NCI-H2029 treated with DMSO at 0.1 percent for 48 hours (cell line): ENCODE data around the gene CDK5R2.

ENCODE experiments used
- DNase-seq: peaks from one replicate; lab custom pipeline; 2025; lab: John Stamatoyannopoulos, UW

Gene CDK5R2

GRCh38 chr2:218962859-218963492, 3.5 kb downstream of the CDK5R2 start:
- peak; percentile 90 for DNase-seq

GRCh38 chr2:218963601-218964000, 4.1 kb downstream of the CDK5R2 start:
- DNase-seq: no peak

- no peak for DNase-seq
These were observed 4.7 kb downstream of the CDK5R2 start for GRCh38 chr2:218964041-218964771.

DNA sequence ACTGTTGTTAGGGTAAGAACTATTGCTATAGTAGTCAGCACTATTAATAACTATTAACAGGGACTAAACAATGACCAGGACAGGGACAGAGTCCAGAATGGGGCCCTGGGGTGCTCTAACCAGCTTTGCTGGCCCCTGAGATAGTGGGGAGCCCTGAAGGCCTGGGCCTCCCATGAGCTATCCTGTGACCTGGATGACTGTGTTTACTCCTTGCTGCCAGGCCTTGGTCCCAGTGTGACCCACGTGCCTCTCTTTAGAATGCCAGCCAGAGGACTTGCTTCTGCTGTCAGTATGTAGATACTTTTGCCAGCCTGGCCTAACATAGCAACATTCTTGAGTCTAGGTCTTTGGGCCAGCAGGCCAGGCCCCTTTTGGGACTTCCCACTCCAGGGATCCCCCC, 11.4 kb downstream of the CDK5R2 start:
- DNase-seq: no peak

DNA sequence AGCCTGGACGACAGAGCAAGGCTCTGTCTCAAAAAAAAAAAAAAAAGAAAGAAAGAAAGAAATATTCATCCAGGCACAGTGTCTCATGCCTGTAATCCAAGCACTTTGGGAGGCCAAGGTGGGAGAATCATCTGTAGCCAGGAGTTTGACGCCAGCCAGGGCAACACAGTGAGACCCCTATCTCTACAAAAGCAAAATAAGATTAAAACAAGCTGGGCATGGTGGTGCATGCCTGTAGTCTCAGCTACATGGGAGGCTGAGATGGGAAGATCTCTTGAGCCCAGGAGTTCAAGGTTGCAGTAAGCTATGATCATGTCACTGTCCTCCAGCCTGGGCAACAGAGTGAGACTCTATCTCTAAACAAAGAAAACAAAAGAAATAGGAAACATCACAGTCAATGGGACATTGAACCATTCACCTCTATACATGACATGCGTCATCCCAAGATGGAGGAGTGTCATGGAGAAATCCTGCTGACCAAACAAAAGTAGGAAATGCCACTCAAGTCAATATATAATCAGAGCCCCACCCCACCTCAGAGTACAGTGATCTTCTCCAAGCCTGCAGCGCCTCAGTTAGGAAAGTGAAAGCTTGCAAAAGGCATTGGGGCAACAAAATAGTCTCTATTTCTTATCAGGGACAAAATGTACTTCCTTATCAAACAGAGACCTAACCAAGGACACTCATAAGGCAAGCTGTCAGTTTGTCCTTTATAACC, 15.8 kb downstream of the CDK5R2 start:
- no peak for DNase-seq

DNA sequence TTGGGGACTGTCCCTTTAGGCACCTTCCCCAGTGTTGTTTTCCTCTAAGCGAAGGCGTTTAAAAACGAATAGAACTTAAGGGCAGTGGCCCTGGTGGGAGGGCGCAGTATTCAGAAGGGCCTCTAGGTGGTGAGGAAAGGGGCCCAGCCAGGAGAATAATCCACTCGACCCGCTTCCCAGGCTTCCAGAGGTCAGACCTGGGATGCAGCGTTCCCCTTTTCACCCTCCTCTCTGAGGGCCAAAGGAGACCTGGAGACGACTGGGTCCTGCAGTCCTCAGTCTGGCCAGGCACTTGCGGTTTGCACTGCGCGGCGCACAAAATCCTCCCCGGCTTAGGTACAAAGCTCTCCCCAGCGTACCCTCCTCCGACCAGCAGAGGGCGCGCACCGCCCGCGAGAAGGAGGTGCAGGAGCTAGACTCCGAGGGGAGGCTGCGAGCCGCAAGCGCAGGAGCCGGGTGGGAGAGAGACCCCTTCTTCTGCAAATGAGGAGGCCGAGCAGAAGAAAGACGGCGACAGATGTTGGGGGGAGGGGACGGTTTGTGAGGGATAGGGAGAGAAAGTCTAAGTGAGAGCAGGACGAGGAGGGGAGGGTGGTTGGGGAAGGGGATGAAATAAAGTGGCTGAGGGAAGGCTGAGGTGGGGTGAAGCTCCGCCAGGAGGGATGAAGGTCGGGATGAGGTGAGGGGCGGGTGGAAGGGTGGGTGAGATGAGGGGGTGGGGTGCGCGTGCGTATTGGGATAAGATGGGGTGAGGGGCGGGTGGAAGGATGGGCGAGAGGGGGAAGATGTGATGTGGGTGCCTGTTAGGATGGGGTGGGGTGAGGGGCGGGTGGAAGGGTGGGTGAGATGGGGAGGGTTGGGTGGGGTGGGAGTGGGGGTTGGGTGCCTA, 20.6 kb downstream of the CDK5R2 start:
- peak; percentile 62 for DNase-seq

GRCh38 chr2:218980735-218981389, 21.4 kb downstream of the CDK5R2 start:
- no peak for DNase-seq

DNA sequence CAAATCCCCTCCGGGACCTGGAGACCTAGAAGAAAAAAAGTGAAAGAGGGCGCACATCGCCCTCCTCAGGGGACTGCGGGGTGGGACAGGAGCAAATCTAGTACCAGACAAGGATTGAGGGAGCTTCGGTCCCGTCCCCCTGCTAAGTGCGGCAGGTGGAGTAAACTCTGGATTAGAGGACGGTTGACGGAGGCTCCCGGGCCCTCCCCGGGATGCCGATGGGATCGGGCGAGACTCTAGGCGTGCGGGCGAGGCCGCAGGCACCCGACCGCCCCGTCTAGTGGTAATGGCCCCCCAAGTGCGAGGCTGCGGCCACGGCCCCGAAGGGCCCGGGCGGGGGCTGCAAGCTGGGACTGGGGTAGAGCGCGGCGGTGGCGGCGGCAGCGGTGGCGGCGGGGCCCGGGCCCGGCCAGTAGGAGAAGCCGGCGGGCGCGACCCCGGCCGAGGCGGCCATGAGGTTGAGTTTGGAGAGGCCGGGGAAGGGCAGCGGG, 22.0 kb downstream of the CDK5R2 start:
- DNase-seq: no peak

GRCh38 chr2:218981881-218982585, 22.6 kb downstream of the CDK5R2 start:
- no peak for DNase-seq

DNA sequence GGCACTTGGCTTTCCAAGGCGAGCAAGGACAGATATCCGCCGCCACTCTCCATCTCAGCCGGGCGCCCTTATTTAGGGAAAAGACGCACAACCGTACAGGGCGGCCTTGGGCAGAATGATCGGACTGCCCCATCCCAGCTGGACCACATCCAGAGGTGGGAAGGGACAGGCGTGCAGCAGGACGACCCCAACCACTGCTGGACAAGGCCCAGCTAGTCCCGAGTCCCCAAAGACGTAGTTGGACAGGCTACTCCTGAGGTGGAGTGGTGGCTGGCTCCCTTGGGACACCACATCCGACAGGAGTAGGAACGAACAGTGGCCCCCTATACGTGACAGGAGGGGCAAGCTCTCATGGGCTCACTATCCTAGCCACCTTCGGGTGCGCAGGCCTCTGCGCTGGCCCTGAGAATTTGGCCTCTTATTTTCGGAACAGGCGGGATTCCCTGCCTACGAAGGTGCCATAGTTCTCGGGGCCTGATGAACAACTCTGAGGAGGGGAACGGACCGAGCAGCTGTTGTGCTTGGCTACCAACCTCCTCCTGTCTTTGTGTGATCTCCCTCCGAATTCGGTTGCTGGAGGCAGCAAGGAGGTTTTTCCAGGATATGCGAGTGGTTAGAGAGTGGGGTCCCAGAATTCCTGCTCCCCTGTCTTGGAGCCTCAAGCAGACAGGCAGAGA, 23.3 kb downstream of the CDK5R2 start:
- DNase-seq: no peak

DNA sequence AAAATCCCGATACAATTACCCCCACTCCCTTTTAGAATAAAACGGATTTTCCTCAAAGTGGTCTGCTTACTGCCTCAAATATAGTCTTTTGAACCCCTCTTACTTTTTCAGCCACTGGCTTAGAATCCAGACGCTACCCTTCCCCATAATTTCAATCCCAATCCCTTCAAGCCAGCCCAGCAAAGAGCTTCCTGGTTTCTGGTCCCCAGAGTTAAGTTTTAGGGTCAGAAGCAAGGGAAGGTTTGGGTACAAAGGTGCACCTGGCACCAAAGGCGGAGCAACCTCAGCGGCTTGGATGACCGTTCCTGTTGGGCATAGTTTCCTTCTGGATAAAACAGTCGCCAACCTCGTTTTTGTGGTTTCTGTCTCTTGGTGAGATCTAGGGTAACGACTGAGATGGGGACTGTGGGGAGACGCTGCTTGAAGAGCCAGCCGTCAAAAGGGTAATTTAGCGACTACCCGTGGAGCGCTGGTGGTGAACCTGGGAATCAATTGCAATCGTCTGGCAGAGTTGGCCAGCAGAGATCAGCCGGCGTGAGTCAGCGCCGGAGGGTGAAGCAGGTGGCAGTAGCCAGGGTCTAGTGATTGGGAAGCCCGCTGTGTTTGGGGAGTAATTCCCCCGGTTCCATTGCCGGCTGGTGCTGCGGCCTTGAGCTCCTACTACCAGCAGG, 23.9 kb downstream of the CDK5R2 start:
- no peak for DNase-seq

DNA sequence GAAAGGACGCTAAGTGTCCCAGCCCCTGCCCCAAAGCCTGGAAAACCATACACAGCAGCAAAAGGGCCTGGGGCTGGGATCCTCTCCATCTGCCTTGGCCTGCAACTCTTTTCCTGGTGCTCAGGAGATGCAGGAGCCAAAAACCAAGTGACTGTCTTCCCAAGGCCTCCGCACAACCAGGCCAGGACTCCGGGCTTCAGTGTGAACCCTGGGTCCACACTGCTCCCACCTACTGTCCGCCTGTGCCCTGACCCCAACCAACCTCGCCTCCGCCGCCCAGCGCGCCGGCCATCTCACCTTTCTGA, 24.4 kb downstream of the CDK5R2 start:
- DNase-seq: no peak

DNA sequence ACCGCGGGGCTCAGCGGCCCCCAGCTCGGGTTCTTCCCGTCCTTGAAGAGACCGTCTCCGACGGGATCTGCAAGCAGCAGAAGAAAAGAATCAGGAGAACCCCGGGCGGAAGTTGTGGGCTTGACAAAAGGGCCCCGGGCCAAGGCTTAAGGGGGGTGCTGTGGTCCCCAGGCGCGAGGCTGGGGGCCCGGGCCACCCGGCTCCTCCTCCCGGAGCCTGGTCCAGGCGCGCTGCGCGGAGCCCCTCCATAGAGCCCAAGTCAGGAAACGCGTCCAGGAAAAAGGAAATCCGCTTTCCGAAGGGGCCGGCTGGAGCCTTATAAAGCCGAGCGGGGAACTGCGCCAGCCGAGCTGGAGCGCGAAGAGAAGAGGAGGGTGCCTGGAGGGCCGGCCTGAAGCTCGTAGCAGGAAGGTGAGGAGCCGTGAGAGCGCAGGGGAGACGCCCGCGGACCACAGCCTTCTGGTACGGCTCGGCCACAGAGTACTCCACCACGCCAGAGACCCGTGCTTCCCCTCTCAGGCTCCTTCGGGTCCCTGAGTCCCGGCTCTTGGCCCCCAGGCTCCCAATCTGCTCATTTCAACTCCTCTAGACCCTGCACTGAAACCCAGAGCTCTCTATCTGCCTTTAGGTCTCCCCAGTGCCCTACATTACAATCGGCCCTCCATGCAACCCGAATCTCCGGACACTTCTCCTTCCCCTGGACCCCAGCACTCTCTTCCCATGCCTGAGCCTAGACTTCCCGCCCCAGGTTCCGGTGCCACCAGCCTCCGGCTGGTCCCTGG, 25.0 kb downstream of the CDK5R2 start:
- DNase-seq: no peak

DNA sequence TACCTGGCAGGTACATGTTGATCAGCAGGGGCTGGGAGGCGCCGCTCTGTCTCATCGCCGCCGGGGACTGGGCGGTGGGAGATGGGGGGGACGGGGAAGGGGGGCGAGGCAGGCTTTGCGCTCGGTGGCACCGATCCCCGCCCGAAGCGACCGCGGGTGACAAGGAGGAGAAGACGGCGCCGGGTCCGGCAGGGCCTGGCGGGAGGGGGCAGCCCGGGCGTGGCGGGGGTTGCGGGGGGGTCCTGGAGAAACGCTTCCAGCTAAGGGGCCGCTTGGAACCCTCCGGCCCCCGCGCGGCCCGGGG, 25.5 kb downstream of the CDK5R2 start, which contains the start of gene FEV:
FEV (minus strand) TSS at position 164 of the 304 bp plus-strand sequence; CDS start at position 55, 109 bp downstream.
- no peak for DNase-seq

- DNase-seq: no peak
These were observed 26.0 kb downstream of the CDK5R2 start for GRCh38 chr2:218985325-218986091.

DNA sequence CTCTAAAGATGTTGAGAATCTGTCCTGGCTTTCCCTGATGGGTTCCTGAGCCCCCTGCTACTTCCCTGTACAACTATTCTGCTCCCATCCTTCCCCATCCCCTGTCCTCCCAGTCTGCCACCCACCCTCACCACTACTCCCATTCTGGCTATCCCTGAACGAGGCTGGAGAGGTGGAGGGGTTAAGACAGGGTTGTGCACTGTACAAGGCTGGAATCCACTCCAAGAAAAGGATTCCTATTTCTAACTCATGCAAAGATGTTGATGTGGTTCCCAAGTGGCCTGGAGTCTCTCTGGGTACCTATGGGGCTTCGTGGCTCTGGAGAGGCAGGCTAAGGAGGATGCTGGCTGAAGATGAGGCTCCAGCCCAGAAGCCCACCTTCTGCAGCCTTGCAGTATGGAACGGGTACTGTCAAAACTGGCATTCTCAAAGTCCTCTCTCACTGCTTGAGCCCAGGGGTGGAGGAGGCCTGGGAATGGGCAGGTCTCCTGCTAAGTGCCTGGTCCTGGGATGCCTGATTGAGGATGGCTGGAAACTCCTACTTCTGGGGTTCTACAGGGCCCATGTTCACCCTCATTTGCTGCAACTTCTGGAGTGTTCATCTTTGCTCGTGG, 26.8 kb downstream of the CDK5R2 start:
- no peak for DNase-seq

DNA sequence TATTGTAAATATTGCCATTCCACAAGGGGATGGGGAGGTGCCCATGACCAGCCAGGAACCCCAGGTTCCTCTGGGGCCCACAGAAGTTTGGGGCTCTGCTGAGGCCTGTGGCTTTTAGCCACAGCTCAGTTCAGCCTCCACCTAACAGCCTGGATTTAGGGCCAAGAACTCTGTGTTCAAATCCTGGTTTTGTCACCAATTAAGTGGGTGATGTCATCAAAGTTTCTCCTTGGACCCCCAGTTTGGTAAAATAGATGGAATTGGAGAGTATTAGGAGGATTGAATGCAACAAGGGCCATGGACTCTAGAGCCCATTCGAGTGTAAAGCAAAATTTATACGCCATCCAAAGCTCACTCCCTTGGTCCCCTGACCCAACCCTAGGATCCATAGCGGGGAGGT, 28.7 kb downstream of the CDK5R2 start:
- no peak for DNase-seq

- no peak for DNase-seq
These were observed 29.2 kb downstream of the CDK5R2 start for GRCh38 chr2:218988650-218989049.
